ENCODE measurements around the gene LNP1.
A peak's percentile ranks its signal among the peaks of the same experiment; 100 is the strongest.

Gene LNP1

GRCh38 chr3:100399341-100400071 is 1.8 kb upstream of the LNP1 start:
- no peak for DNase-seq (ENCODE audit: low spot score)

GRCh38 chr3:100400419-100400779 is 940 bp upstream of the LNP1 start:
- peak; percentile 16 for DNase-seq (ENCODE audit: low spot score)

- peak; percentile 21 for DNase-seq (ENCODE audit: low spot score)
Observed at GRCh38 chr3:100401674-100402041, 319 bp downstream of the LNP1 start.

- DNase-seq (ENCODE audit: low spot score) = no peak
Observed at GRCh38 chr3:100402256-100402655, 917 bp downstream of the LNP1 start.

GRCh38 chr3:100402891-100403290 is 1.6 kb downstream of the LNP1 start:
- DNase-seq (ENCODE audit: low spot score) = no peak

GRCh38 chr3:100403362-100404249 is 2.3 kb downstream of the LNP1 start:
- no peak for DNase-seq (ENCODE audit: low spot score)

GRCh38 chr3:100404250-100404548 is 2.9 kb downstream of the LNP1 start:
- DNase-seq (ENCODE audit: low spot score) = no peak

GRCh38 chr3:100407164-100407563 is 5.8 kb downstream of the LNP1 start:
- no peak for DNase-seq (ENCODE audit: low spot score)

- no peak for DNase-seq (ENCODE audit: low spot score)
Observed at GRCh38 chr3:100407977-100408532, 6.7 kb downstream of the LNP1 start.

GRCh38 chr3:100411091-100411982 is 10.0 kb downstream of the LNP1 start:
- DNase-seq (ENCODE audit: low spot score) = no peak

GRCh38 chr3:100412912-100413590 is 11.7 kb downstream of the LNP1 start:
- no peak for DNase-seq (ENCODE audit: low spot score)

- no peak for DNase-seq (ENCODE audit: low spot score)
Observed at GRCh38 chr3:100413613-100414012, 12.3 kb downstream of the LNP1 start.

GRCh38 chr3:100416176-100416575 is 14.8 kb downstream of the LNP1 start:
- DNase-seq (ENCODE audit: low spot score) = no peak

- DNase-seq (ENCODE audit: low spot score) = no peak
Observed at GRCh38 chr3:100416863-100417262, 15.5 kb downstream of the LNP1 start.

- DNase-seq (ENCODE audit: low spot score) = no peak
Observed at GRCh38 chr3:100419406-100419805, 18.1 kb downstream of the LNP1 start.

GRCh38 chr3:100420885-100421284 is 19.5 kb downstream of the LNP1 start:
- DNase-seq (ENCODE audit: low spot score) = no peak

- DNase-seq (ENCODE audit: low spot score) = no peak
Observed at GRCh38 chr3:100423611-100424010, 22.3 kb downstream of the LNP1 start.

GRCh38 chr3:100424261-100424660 is 22.9 kb downstream of the LNP1 start:
- DNase-seq (ENCODE audit: low spot score) = no peak

GRCh38 chr3:100425316-100425715 is 24.0 kb downstream of the LNP1 start:
- DNase-seq (ENCODE audit: low spot score) = no peak

- DNase-seq (ENCODE audit: low spot score) = no peak
Observed at GRCh38 chr3:100426067-100426682, 24.8 kb downstream of the LNP1 start.

GRCh38 chr3:100427699-100428098 is 26.4 kb downstream of the LNP1 start:
- no peak for DNase-seq (ENCODE audit: low spot score)

All from AG08396 (cell line).